ENCODE measurements around the gene C21orf58.
"Not testable (repeated sequence)": the region's sequence is repeated elsewhere in the genome, so short reads cannot be mapped to it uniquely, and the experiment has no call there.

C21orf58 gene

GRCh38 chr21:46323227-46323709 lies 402 bp downstream of the C21orf58 start:
- no peak for DNase-seq

GRCh38 chr21:46322351-46323226 lies 1.1 kb downstream of the C21orf58 start:
- DNase-seq = peak; percentile 44

GRCh38 chr21:46320331-46320801 lies 3.3 kb downstream of the C21orf58 start:
- peak; percentile 99 for DNase-seq

- DNase-seq = peak; percentile 16
Observed at GRCh38 chr21:46319186-46319585, 4.5 kb downstream of the C21orf58 start.

GRCh38 chr21:46318464-46318845 lies 5.2 kb downstream of the C21orf58 start:
- DNase-seq = no peak

- DNase-seq = peak; percentile 43
Observed at GRCh38 chr21:46317710-46318463, 5.8 kb downstream of the C21orf58 start.

- DNase-seq = no peak
Observed at GRCh38 chr21:46316708-46317324, 6.9 kb downstream of the C21orf58 start.

- no peak for DNase-seq
Observed at GRCh38 chr21:46314441-46315020, 9.1 kb downstream of the C21orf58 start.

- no peak for DNase-seq
Observed at GRCh38 chr21:46312949-46313348, 10.7 kb downstream of the C21orf58 start.

GRCh38 chr21:46311568-46311967 lies 12.1 kb downstream of the C21orf58 start:
- no peak for DNase-seq

GRCh38 chr21:46310260-46310659 lies 13.4 kb downstream of the C21orf58 start:
- DNase-seq = not testable (repeated sequence)

GRCh38 chr21:46308431-46308830 lies 15.2 kb downstream of the C21orf58 start:
- no peak for DNase-seq

GRCh38 chr21:46307625-46308024 lies 16.0 kb downstream of the C21orf58 start:
- peak; percentile 79 for DNase-seq

GRCh38 chr21:46304955-46305354 lies 18.7 kb downstream of the C21orf58 start:
- DNase-seq = peak; percentile 69

- DNase-seq = no peak
Observed at GRCh38 chr21:46304437-46304836, 19.2 kb downstream of the C21orf58 start.

- DNase-seq = no peak
Observed at GRCh38 chr21:46301759-46302158, 21.9 kb downstream of the C21orf58 start.

- DNase-seq = no peak
Observed at GRCh38 chr21:46299167-46299566, 24.5 kb downstream of the C21orf58 start.

- DNase-seq = no peak
Observed at GRCh38 chr21:46297338-46298271, 26.1 kb downstream of the C21orf58 start.

- peak; percentile 95 for DNase-seq
Observed at GRCh38 chr21:46295996-46296752, 27.5 kb downstream of the C21orf58 start.

GRCh38 chr21:46295177-46295770 lies 28.4 kb downstream of the C21orf58 start:
- DNase-seq = no peak
